Keratinocyte (primary cell): Measurements from ENCODE around the gene HNRNPU. TPM values are rescaled to one million over a fixed set of nuclear protein-coding genes. Genes with fewer than 3 reads are reported as not detected.

Source experiments
- DNase-seq: peaks from one replicate; pipeline ENCODE4 v3.0.0-alpha.2; 2011; ENCODE audit warnings: low read depth, missing footprints, low spot score
- FAIRE-seq: peaks from 2 replicates; lab custom pipeline; 2011; peaks lifted over from hg19 to GRCh38; lab: Jason Lieb, UNC
- H2AFZ ChIP-seq: 2 replicates; pipeline ENCODE4 v1.6.0; 2012; ENCODE audit warnings: low read length, control low read depth, inconsistent platforms; ENCODE audit not compliant: control insufficient read depth
- H3K27ac ChIP-seq: 2 replicates; pipeline ENCODE4 v1.5.1; 2011; ENCODE audit warnings: low read length; ENCODE audit not compliant: control insufficient read depth, insufficient read depth
- H3K27me3 ChIP-seq: 3 replicates; pipeline ENCODE4 v1.6.0; 2011; ENCODE audit warnings: low read length; ENCODE audit not compliant: control insufficient read depth, insufficient read depth; ENCODE audit errors: extremely low read depth
- H3K36me3 ChIP-seq, 2 experiments: 2 replicates in 1 of 2; 3 replicates in 1 of 2; pipeline ENCODE4 v1.5.1; 2011; ENCODE audit warnings: low read length in 2 of 2, mild to moderate bottlenecking in 1 of 2; ENCODE audit not compliant: control insufficient read depth in 2 of 2, insufficient read depth in 2 of 2; ENCODE audit errors: extremely low read depth in 1 of 2
- H3K4me1 ChIP-seq: 3 replicates; pipeline ENCODE4 v1.5.1; 2011; ENCODE audit warnings: low read length; ENCODE audit not compliant: control insufficient read depth, insufficient read depth; ENCODE audit errors: extremely low read depth
- H3K4me2 ChIP-seq: 3 replicates; pipeline ENCODE4 v1.6.0; 2011; ENCODE audit warnings: low read depth, low read length; ENCODE audit not compliant: control insufficient read depth, insufficient read depth; ENCODE audit errors: extremely low read depth
- H3K4me3 ChIP-seq, 3 experiments: fragments of 200-600 bp in 1 of 3; sonication (generic) in 1 of 3; 2 replicates in 2 of 3; 3 replicates in 1 of 3; pipeline ENCODE4 v1.5.1; 2011 to 2016; ENCODE audit warnings: low read length in 3 of 3, mild to moderate bottlenecking in 3 of 3, control low read depth in 2 of 3, inconsistent platforms in 1 of 3, low read depth in 1 of 3, mixed read lengths in 1 of 3, mixed run types in 1 of 3, moderate library complexity in 1 of 3; ENCODE audit not compliant: control insufficient read depth in 2 of 3, insufficient read depth in 2 of 3; ENCODE audit errors: extremely low read depth in 1 of 3
- H3K79me2 ChIP-seq: 2 replicates; pipeline ENCODE4 v1.6.0; 2012; ENCODE audit warnings: low read length; ENCODE audit not compliant: control insufficient read depth, insufficient read depth
- H3K9ac ChIP-seq: 3 replicates; pipeline ENCODE4 v1.6.0; 2011; ENCODE audit warnings: low read length; ENCODE audit not compliant: control insufficient read depth, insufficient read depth; ENCODE audit errors: extremely low read depth
- H3K9me1 ChIP-seq: 3 replicates; pipeline ENCODE4 v1.6.0; 2011; ENCODE audit warnings: low read length; ENCODE audit not compliant: control insufficient read depth, insufficient read depth; ENCODE audit errors: extremely low read depth
- H3K9me3 ChIP-seq: 2 replicates; pipeline ENCODE4 v1.5.1; 2012; ENCODE audit warnings: low read depth, low read length; ENCODE audit not compliant: control insufficient read depth
- H4K20me1 ChIP-seq: 3 replicates; pipeline ENCODE4 v1.6.0; 2011; ENCODE audit warnings: low read length; ENCODE audit not compliant: control insufficient read depth, insufficient read depth; ENCODE audit errors: extremely low read depth
- EZH2 ChIP-seq: IDR thresholded peaks from one replicate; pipeline ENCODE4 v1.6.1; 2012; ENCODE audit warnings: inconsistent platforms, mild to moderate bottlenecking, low read length, moderate library complexity
- dilution Hi-C: fragments of 300-500 bp; cut with MboI; formaldehyde crosslinking; loops from one replicate; pipeline ENCODE4 v1.7.0; 2020; ENCODE audit warnings: low sequenced_read_pairs; ENCODE audit not compliant: extremely low pct_ligation_motif_present
- polyA plus RNA-seq, 5 experiments: library from polyadenylated mRNA; depleted of rRNA in 3 of 5; stranded (reverse) in 3 of 5; stranded (forward) in 1 of 5; unstranded in 1 of 5; fragments of >200 nt; gene quantifications; 1 replicate in 1 of 5; 2 replicates in 3 of 5; 3 replicates in 1 of 5; pipeline versions ENCODE4 v1.2.1 to v1.2.3, GENCODE V29; 2011 to 2012; ENCODE audit warnings: missing spikeins in 2 of 5, low read depth in 1 of 5, low replicate concordance in 1 of 5
- TF ChIP-seq, protein P1 (sequence below), 3 experiments: IDR thresholded peaks in 1 of 3; conservative IDR thresholded peaks in 1 of 3; optimal IDR thresholded peaks in 1 of 3; 2 replicates in 2 of 3; 3 replicates in 1 of 3; pipeline versions ENCODE3 to v1.5.1; 2011; ENCODE audit warnings: low read length in 3 of 3, mild to moderate bottlenecking in 3 of 3, moderate library complexity in 2 of 3, control low read depth in 1 of 3, inconsistent platforms in 1 of 3; ENCODE audit not compliant: insufficient read depth in 2 of 3; ENCODE audit errors: extremely low read depth in 1 of 3

The HNRNPU gene
- polyA plus RNA-seq, 1 donor (not counting 4 experiments of a cell fraction or from before 2014, with no cell fraction given), result 220 TPM

DNA sequence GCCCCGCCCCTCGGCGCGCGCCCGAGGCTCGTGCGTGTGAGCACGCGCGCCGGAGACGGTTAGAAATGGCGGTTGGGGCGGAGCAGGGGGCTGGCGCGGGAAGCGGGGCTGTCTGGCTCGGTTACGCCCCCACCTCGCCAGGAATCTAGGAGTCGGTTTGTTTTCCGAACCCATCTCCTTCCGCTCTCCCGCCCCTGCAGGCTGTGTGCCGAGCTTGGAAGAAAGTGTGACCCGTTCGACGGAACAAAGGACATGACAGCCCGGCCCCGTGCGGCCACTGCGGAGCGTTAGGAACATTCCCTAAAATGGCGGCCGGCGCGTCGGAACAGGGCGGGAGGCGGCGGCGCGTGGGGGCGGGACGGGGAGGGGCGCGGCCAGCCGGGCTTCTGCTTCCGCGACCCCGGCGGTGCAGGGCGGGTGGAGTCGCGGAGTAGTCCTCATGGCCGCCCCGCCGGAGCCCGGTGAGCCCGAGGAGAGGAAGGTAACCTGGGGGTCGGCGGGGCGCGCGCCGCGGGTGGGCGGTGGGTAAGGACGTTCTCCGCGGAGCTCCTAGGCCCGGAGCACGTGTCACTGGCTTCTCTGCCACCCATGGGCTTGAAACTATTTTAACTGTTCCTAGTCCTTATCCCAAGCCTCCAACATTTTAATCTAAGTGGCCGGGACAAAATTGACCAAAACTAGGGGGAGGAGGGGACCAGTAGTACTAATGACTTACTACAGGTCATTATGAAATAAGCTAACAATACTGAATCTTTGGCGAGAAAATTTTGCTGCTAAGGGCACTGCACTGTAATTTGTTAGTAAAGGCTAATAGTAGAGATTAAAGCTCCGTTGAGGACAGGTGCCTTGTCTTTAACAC lies 28.8 kb downstream of the HNRNPU start, which contains the start of gene COX20:
Gene COX20, plus strand, starts transcription at position 383 of the 859 bp plus-strand sequence. Its CDS starts 57 bp downstream, at position 440.
- H3K27me3 ChIP-seq, result no peaks in the 10 kb centered on the region
- H3K27ac ChIP-seq, result peak within 1 kb of the TSS; percentile 94
- no peaks in the 10 kb centered on the region for H4K20me1 ChIP-seq
- peak within 1 kb of the TSS; percentile 93 for H3K4me2 ChIP-seq
- no peaks in the 10 kb centered on the region for H3K9me3 ChIP-seq
- H3K9ac ChIP-seq, result peak within 1 kb of the TSS; percentile 96
- H3K4me1 ChIP-seq, result peaks cover 8% of the 10 kb centered on the region
- peak within 1 kb of the TSS; percentile 48 to 83 (median 71) for H3K4me3 ChIP-seq
- H3K9me1 ChIP-seq, result no peaks in the 10 kb centered on the region
- H2AFZ ChIP-seq, result peak within 1 kb of the TSS; percentile 92
- FAIRE-seq (no peak), DNase-seq (no peak)
- TF ChIP-seq, protein P1, sequence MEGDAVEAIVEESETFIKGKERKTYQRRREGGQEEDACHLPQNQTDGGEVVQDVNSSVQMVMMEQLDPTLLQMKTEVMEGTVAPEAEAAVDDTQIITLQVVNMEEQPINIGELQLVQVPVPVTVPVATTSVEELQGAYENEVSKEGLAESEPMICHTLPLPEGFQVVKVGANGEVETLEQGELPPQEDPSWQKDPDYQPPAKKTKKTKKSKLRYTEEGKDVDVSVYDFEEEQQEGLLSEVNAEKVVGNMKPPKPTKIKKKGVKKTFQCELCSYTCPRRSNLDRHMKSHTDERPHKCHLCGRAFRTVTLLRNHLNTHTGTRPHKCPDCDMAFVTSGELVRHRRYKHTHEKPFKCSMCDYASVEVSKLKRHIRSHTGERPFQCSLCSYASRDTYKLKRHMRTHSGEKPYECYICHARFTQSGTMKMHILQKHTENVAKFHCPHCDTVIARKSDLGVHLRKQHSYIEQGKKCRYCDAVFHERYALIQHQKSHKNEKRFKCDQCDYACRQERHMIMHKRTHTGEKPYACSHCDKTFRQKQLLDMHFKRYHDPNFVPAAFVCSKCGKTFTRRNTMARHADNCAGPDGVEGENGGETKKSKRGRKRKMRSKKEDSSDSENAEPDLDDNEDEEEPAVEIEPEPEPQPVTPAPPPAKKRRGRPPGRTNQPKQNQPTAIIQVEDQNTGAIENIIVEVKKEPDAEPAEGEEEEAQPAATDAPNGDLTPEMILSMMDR (optimal IDR thresholded peaks at IDR 0.05 in 1 of 3, IDR thresholded peaks at IDR 0.05 in 1 of 3, conservative IDR thresholded peaks at IDR 0.05 in 1 of 3; ENCODE audit: extremely low read depth in 1 of 3, insufficient read depth in 2 of 3, low read length in 3 of 3), result no peak
- TF ChIP-seq EZH2, result no peak
- H3K79me2 ChIP-seq, result peaks cover 43% of the 10 kb centered on the region
- dilution Hi-C loops, result no loop called here
- H3K36me3 ChIP-seq, result peaks cover 6 to 7% of the 10 kb centered on the region in 2 experiments

DNA sequence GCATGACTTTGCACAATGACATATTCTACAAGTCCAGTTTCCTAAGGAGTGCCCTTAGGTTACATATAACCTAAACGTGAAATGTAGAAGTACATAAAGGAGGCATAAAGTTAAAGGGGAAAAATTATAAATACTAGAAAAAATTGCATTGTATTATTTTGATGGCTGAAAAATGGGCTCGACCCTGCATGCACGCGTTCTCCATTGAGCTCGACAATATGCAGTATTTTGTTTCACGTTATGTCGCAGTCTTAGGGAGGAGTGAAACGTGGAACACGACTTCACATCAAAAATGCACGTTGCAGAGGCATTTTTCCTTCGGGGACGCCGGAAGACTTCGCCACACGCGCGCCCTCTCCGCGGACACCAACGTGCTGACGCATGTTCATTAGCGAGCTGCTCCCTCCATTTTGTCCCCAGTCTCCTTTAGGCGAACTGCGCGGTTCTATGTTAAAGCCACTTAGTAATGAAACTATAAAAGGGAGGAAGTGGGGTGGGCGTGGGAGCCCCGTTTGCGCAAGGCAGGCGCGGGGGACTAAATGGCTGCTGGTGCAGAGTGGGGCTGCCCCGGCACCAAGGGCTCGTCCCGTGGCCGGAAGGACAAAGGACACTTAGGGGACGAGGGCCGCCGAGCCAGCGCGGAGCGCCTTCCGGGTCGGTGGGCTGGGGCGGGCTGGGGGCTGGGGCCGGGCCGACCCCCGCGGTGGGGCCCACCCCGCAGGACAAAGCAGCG lies 29.6 kb downstream of the HNRNPU start:
- Histone ChIP-seq H3K9me1 (no peaks in the 10 kb centered on the region), H3K79me2 (peaks cover 37% of the 10 kb centered on the region), H3K27me3 (no peaks in the 10 kb centered on the region), H3K27ac (peak overlapping the region; percentile 94), H4K20me1 (no peaks in the 10 kb centered on the region), H2AFZ (peak overlapping the region; percentile 92), H3K4me1 (peaks cover 8% of the 10 kb centered on the region), H3K9ac (peak overlapping the region; percentile 96), H3K4me2 (peak overlapping the region; percentile 93), H3K4me3 (peak overlapping the region; percentile 48 to 71 (median 70)), H3K36me3 (peaks cover 4 to 5% of the 10 kb centered on the region in 2 experiments), H3K9me3 (no peaks in the 10 kb centered on the region)
- DNase-seq (no peak), FAIRE-seq (no peak)
- dilution Hi-C loops, result no loop called here
- TF ChIP-seq EZH2, result no peak
- TF ChIP-seq, protein P1 (optimal IDR thresholded peaks at IDR 0.05 in 1 of 3, IDR thresholded peaks at IDR 0.05 in 1 of 3, conservative IDR thresholded peaks at IDR 0.05 in 1 of 3; ENCODE audit: extremely low read depth in 1 of 3, insufficient read depth in 2 of 3, low read length in 3 of 3), result no peak
